Astrocyte of the spinal cord (primary cell): ENCODE measurements around the gene PLEKHH1.
A peak's percentile ranks its signal among the peaks of the same experiment; 100 is the strongest.

ENCODE experiments used
- DNase-seq: peaks from one replicate; pipeline ENCODE4 v3.0.0; 2011; ENCODE audit warnings: low read depth, low spot score
- H3K4me3 ChIP-seq: 2 replicates; pipeline ENCODE4 v1.5.1; 2011; ENCODE audit warnings: low read depth, mild to moderate bottlenecking, low read length, moderate library complexity
- in situ Hi-C: cut with HindIII; loops from 2 replicates; pipeline ENCODE4 v1.10.0; 2017; ENCODE audit warnings: low sequenced_read_pairs
- TF ChIP-seq, protein P1 (sequence below): IDR thresholded peaks from 2 replicates; pipeline ENCODE4 v1.5.1; 2012; ENCODE audit warnings: low read depth, mild to moderate bottlenecking, low read length, inconsistent platforms

The PLEKHH1 gene

DNA sequence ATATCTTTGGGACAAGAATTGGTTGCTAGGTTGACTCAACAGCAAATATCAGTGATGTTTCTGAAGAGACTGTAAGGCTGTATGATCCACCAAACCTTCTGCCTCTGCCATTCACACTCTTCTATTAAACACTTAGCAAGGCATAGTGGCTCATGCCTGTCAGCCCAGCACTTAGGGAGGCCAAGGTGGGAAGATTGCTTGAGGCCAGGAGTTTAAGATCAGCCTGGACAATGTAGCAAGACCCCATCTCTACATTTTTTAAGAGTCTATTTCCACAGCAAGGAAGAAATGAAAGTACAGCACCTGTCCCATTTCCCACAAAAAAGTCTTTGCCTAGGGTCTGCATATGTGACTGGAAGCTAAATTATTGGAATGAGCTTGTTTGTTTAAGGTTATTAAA is 94.4 kb downstream of the PLEKHH1 start:
- no peak overlapping the region for H3K4me3 ChIP-seq
- DNase-seq, result no peak
- TF ChIP-seq, protein P1, sequence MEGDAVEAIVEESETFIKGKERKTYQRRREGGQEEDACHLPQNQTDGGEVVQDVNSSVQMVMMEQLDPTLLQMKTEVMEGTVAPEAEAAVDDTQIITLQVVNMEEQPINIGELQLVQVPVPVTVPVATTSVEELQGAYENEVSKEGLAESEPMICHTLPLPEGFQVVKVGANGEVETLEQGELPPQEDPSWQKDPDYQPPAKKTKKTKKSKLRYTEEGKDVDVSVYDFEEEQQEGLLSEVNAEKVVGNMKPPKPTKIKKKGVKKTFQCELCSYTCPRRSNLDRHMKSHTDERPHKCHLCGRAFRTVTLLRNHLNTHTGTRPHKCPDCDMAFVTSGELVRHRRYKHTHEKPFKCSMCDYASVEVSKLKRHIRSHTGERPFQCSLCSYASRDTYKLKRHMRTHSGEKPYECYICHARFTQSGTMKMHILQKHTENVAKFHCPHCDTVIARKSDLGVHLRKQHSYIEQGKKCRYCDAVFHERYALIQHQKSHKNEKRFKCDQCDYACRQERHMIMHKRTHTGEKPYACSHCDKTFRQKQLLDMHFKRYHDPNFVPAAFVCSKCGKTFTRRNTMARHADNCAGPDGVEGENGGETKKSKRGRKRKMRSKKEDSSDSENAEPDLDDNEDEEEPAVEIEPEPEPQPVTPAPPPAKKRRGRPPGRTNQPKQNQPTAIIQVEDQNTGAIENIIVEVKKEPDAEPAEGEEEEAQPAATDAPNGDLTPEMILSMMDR, result no peak
- in situ Hi-C loops, result no loop called here

DNA sequence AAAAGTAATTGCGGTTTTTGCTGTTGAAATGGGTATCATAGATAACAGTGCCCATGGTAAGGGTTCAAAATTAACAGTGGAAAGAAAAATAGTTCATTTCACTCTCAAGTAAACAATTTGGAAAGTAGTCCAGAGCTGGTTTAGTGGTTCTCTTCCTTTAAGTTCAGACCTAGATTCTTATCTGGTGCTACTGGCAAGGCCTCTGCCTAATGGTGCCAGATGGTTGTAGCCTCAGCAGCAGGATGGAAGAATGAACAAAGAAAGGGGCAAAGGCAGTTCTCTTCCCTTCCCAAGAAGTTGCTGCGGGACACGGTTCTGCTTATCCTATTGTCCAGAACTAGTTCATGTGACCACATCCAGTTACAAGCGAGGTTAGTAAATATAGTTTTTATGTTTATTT is 97.1 kb downstream of the PLEKHH1 start:
- H3K4me3 ChIP-seq, result no peak overlapping the region
- TF ChIP-seq, protein P1, result no peak
- DNase-seq, result no peak
- in situ Hi-C loops, result no loop called here

DNA sequence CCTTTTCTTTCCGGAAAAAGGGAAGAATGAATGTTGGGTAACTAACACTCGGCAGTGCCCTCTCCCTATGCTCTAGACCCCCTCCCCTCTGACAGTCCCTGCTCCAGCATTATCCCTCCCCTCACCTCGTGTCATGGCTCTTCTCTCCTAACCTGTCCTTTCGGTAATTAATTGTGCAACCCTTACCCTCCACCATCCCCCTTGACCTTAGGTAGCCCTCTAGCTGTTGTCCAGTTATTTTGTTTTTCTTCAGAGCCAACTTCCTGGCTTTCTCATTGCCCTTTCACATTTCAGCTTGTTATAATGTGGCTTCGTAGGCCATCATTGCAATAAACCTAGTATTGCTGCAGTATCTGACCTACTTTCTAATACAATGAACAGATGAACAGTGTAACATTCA is 97.8 kb downstream of the PLEKHH1 start:
- DNase-seq, result no peak
- TF ChIP-seq, protein P1, result no peak
- in situ Hi-C loops, result no loop called here
- H3K4me3 ChIP-seq, result no peak overlapping the region

DNA sequence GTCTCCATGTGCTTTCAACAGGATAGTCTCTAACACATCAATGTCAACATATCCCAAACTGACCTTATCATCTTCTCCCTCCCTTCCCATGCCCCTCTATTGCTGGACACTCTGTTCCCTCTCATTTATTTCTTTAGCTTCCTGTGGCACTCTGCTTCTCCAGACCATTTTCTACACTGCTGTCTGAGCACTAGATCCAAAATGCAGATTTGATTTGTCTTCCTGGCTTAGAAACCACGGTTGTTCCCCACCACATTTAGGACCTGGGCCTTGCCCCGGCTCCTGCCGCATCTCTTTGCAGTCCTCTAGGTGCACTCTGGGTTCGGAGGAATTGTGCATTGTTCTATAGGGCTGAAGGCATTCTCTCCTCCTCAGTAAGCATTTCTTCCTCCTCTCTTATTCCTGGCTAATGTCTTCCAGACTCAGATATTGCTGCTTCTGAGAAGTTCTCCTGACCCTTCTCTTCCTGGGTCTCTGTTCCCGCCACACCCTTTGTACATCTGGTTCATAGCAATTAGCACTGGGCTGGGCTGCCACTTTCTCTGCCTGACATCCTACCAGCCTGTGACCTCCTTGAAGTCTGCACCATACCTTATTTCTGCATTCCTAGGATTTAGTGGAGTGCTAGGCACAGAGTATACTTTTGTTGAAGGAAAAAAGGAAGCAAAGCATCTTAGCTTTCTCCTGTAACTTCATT is 100.5 kb downstream of the PLEKHH1 start:
- in situ Hi-C loops, result no loop called here
- H3K4me3 ChIP-seq, result no peak overlapping the region
- DNase-seq, result no peak
- TF ChIP-seq, protein P1, result no peak

DNA sequence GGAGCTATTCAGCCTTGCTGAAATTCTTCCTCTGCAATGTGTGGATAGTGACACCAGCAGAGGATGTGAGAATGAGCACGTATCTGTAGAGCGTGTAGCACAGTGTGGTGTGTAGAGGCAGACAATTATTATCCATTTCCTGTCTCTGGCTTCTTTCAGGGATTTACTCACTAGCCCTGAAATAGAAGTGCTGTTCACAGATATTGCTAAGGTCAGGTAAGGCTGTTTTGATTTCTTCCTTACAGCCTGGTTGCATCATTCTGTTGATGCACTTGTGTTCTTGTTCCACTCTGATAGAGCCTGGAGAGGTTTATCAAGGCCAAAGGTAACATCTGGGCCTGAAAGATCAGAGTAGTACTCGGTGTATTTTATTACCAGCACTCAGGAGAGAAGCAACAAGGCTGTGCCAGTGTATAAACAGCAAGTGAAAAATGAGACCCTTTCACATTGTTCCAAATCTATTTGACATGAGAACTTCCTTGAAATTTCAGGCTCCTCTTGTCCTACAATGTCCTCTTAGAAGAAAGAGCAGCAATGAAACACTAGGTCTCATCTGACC is 103.3 kb downstream of the PLEKHH1 start:
- H3K4me3 ChIP-seq, result no peak overlapping the region
- peak; percentile 17 for DNase-seq
- in situ Hi-C loops, result no loop called here
- TF ChIP-seq, protein P1, result no peak

DNA sequence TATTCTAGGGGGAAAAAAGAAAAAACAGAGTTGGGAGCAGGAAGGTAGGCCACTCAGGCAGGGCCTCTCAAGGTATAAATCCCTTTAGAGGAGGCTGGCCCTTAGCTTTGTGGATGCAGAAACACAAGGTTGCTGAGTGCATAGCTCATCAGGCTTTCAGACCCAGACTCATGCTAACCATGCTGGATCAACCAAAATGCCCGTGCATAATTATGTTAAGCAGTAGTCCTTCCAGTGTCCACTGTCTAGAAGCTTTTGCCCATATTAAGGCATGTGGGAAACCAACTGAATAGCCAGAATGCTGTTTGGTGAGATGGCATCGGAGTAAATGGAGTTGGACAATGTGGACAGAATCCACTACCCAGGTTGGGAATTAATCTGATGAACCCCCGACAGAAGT is 105.6 kb downstream of the PLEKHH1 start:
- no peak for DNase-seq
- TF ChIP-seq, protein P1, result no peak
- in situ Hi-C loops, result no loop called here
- H3K4me3 ChIP-seq, result no peak overlapping the region
